IMR-90 (cell line): Measurements from ENCODE around the gene MAPK10. TPM values are rescaled to one million over a fixed set of nuclear protein-coding genes. Genes with fewer than 3 reads are reported as not detected.

ENCODE experiments used
- ATAC-seq: fragments of 200-7000 bp; cut with Tn5 transposase; 2 replicates; pipeline ENCODE4 v1.9.1; 2020; ENCODE audit warnings: low read depth, mild to moderate bottlenecking, moderate library complexity
- BruUV-seq: library from RNA; stranded (reverse); fragments of 400-500 nt; replicated peaks from 2 replicates; lab custom pipeline; 2021; lab: Mats Ljungman, UMichigan
- CTCF ChIA-PET: fragments of 300-600 bp; formaldehyde crosslinking; extraction: SDS; loops from one replicate; lab custom pipeline; 2021; ENCODE audit warnings: antibody characterized with exemption; lab: Yijun Ruan, JAX
- POLR2A ChIA-PET: fragments of 300-600 bp; sonication (Branson Sonifier 250); formaldehyde crosslinking; loops from one replicate; lab custom pipeline; 2022; ENCODE audit warnings: antibody characterized with exemption; ENCODE audit not compliant: unreplicated experiment; lab: Charles Lee
- DNase-seq: peaks from one replicate; pipeline ENCODE4 v3.0.0; 2013
- H2AFZ ChIP-seq: replicated peaks from 2 replicates; pipeline ENCODE3; 2013; ENCODE audit warnings: low read length, mild to moderate bottlenecking; ENCODE audit not compliant: poor library complexity
- H2AK5ac ChIP-seq: 2 replicates; pipeline ENCODE4 v1.6.1; 2013; ENCODE audit warnings: low read depth, low read length, inconsistent platforms
- H2AK9ac ChIP-seq: replicated peaks from 2 replicates; pipeline ENCODE3; 2013; ENCODE audit warnings: mild to moderate bottlenecking, low read depth, low read length, moderate library complexity; ENCODE audit not compliant: poor library complexity
- H2BK120ac ChIP-seq: 2 replicates; pipeline ENCODE4 v1.6.1; 2013; ENCODE audit warnings: low read depth, low read length, inconsistent platforms
- H2BK15ac ChIP-seq: 3 replicates; pipeline ENCODE4 v1.6.1; 2013; ENCODE audit warnings: low read depth, low read length, inconsistent platforms
- H2BK20ac ChIP-seq: 2 replicates; pipeline ENCODE4 v1.6.1; 2013; ENCODE audit warnings: low read depth, mild to moderate bottlenecking, inconsistent platforms, low read length, moderate library complexity
- H2BK5ac ChIP-seq: 2 replicates; pipeline ENCODE4 v1.6.1; 2013; ENCODE audit warnings: mild to moderate bottlenecking, low read depth, low read length, inconsistent platforms; ENCODE audit not compliant: poor library complexity, severe bottlenecking
- H3K14ac ChIP-seq: replicated peaks from 2 replicates; pipeline ENCODE4 v1.6.1; 2013; ENCODE audit warnings: low read depth, low read length, inconsistent platforms
- H3K18ac ChIP-seq: 2 replicates; pipeline ENCODE4 v1.6.1; 2013; ENCODE audit warnings: low read depth, low read length, control low read depth
- H3K23ac ChIP-seq: 2 replicates; pipeline ENCODE4 v1.6.1; 2013; ENCODE audit warnings: low read depth, low read length, inconsistent platforms
- H3K27ac ChIP-seq: 2 replicates; pipeline ENCODE4 v1.5.1; 2013; ENCODE audit warnings: mild to moderate bottlenecking, control low read depth, low read length; ENCODE audit not compliant: insufficient read depth
- H3K27me3 ChIP-seq: 2 replicates; pipeline ENCODE4 v1.6.1; 2013; ENCODE audit warnings: low read length; ENCODE audit not compliant: control insufficient read depth, insufficient read depth
- H3K36me3 ChIP-seq: 2 replicates; pipeline ENCODE4 v1.6.1; 2013; ENCODE audit warnings: low read length, mixed read lengths; ENCODE audit not compliant: control insufficient read depth, insufficient read depth
- H3K4ac ChIP-seq: 2 replicates; pipeline ENCODE4 v1.6.1; 2013; ENCODE audit warnings: low read depth, low read length, inconsistent platforms
- H3K4me1 ChIP-seq: 2 replicates; pipeline ENCODE4 v1.6.1; 2013; ENCODE audit warnings: low read length, mixed read lengths; ENCODE audit not compliant: control insufficient read depth, insufficient read depth
- H3K4me2 ChIP-seq: 2 replicates; pipeline ENCODE4 v1.6.1; 2013; ENCODE audit warnings: low read depth, mild to moderate bottlenecking, control low read depth, low read length, moderate library complexity
- H3K4me3 ChIP-seq: 2 replicates; pipeline ENCODE4 v1.5.1; 2013; ENCODE audit warnings: low read depth, mild to moderate bottlenecking, control low read depth, low read length, moderate library complexity; ENCODE audit not compliant: insufficient read depth
- H3K56ac ChIP-seq: 2 replicates; pipeline ENCODE4 v1.6.1; 2013; ENCODE audit warnings: low read length, inconsistent platforms; ENCODE audit not compliant: insufficient read depth; ENCODE audit errors: extremely low read depth
- H3K79me1 ChIP-seq, 2 experiments: 2 replicates each; pipeline ENCODE4 v1.6.1; 2013; ENCODE audit warnings: low read length in 2 of 2, inconsistent platforms in 1 of 2, low read depth in 1 of 2
- H3K9ac ChIP-seq: 2 replicates; pipeline ENCODE4 v1.6.1; 2013; ENCODE audit warnings: low read depth, low read length, control low read depth
- H3K9me1 ChIP-seq: 2 replicates; pipeline ENCODE4 v1.6.1; 2013; ENCODE audit warnings: low read length, inconsistent platforms; ENCODE audit not compliant: insufficient read depth
- H3K9me3 ChIP-seq: 2 replicates; pipeline ENCODE4 v1.6.1; 2013; ENCODE audit warnings: low read length; ENCODE audit not compliant: control insufficient read depth, insufficient read depth
- H4K20me1 ChIP-seq: 2 replicates; pipeline ENCODE4 v1.6.1; 2013; ENCODE audit warnings: low read length, inconsistent platforms; ENCODE audit not compliant: insufficient read depth
- H4K5ac ChIP-seq: 2 replicates; pipeline ENCODE4 v1.6.1; 2013; ENCODE audit warnings: mild to moderate bottlenecking, low read depth, low read length, control low read depth
- H4K8ac ChIP-seq, 2 experiments: 2 replicates each; pipeline ENCODE4 v1.6.1; 2013; ENCODE audit warnings: low read depth in 2 of 2, low read length in 2 of 2, control low read depth in 1 of 2, inconsistent platforms in 1 of 2
- H4K91ac ChIP-seq: 2 replicates; pipeline ENCODE4 v1.6.1; 2013; ENCODE audit warnings: low read depth, low read length, inconsistent platforms; ENCODE audit not compliant: insufficient read depth
- CEBPB ChIP-seq: IDR thresholded peaks from 2 replicates; pipeline ENCODE4 v1.6.1; 2012; ENCODE audit warnings: low read depth, low read length, improper control_type of control experiment
- CHD1 ChIP-seq: IDR thresholded peaks from 2 replicates; pipeline ENCODE4 v1.6.1; 2012; ENCODE audit warnings: low read depth, low read length, improper control_type of control experiment
- FOS ChIP-seq: fragments of 150-350 bp; IDR thresholded peaks from 2 replicates; pipeline ENCODE4 v1.6.1; 2016; ENCODE audit warnings: low read depth, low read length
- MAFK ChIP-seq: IDR thresholded peaks from 2 replicates; pipeline ENCODE4 v1.6.1; 2012; ENCODE audit warnings: low read depth, low read length, improper control_type of control experiment
- MAZ ChIP-seq: IDR thresholded peaks from 2 replicates; pipeline ENCODE4 v1.6.1; 2012; ENCODE audit warnings: low read depth, mild to moderate bottlenecking, low read length, improper control_type of control experiment, moderate library complexity, borderline replicate concordance
- MXI1 ChIP-seq: IDR thresholded peaks from 2 replicates; pipeline ENCODE4 v1.6.1; 2012; ENCODE audit warnings: low read depth, mild to moderate bottlenecking, low read length, moderate library complexity, borderline replicate concordance
- POLR2A ChIP-seq: IDR thresholded peaks from 2 replicates; pipeline ENCODE4 v1.6.1; 2012; ENCODE audit warnings: mild to moderate bottlenecking, low read depth, low read length
- RAD21 ChIP-seq: IDR thresholded peaks from 2 replicates; pipeline ENCODE4 v1.6.1; 2012; ENCODE audit warnings: low read length, improper control_type of control experiment
- RCOR1 ChIP-seq: IDR thresholded peaks from 2 replicates; pipeline ENCODE4 v1.6.1; 2012; ENCODE audit warnings: mild to moderate bottlenecking, low read length, improper control_type of control experiment; ENCODE audit not compliant: insufficient replicate concordance
- RFX5 ChIP-seq: IDR thresholded peaks from 2 replicates; pipeline ENCODE4 v1.8.0; 2012; ENCODE audit warnings: low read depth, mild to moderate bottlenecking, low read length, moderate library complexity
- USF2 ChIP-seq: fragments of 150-350 bp; IDR thresholded peaks from 2 replicates; pipeline ENCODE4 v1.6.1; 2017; ENCODE audit warnings: mild to moderate bottlenecking, antibody characterized with exemption, low read length, low read depth
- WGBS, 2 experiments: methylation state at CpG; one replicate each; pipeline versions ENCODE4 v1.1.5 to v1.1.7; 2013; ENCODE audit warnings: missing lambda C conversion rate in 2 of 2; ENCODE audit not compliant: insufficient read length in 1 of 2; ENCODE audit errors: extremely low coverage in 2 of 2; 5-methylcytosine and 5-hydroxymethylcytosine counted together
- dilution Hi-C: fragments of 300-500 bp; cut with HindIII; formaldehyde crosslinking; loops from one replicate; pipeline ENCODE4 v1.14.3; 2018; ENCODE audit warnings: low sequenced_read_pairs; ENCODE audit not compliant: unreplicated experiment
- in situ Hi-C: fragments of 300-500 bp; cut with MboI; formaldehyde crosslinking; loops from 3 replicates; pipeline ENCODE4 v1.14.3; 2019; ENCODE audit warnings: low sequenced_read_pairs, inconsistent platforms, mixed read lengths
- intact Hi-C: fragments of 100-400 bp; cut with micrococcal nuclease; formaldehyde crosslinking; loops from 2 replicates; pipeline ENCODE4 v1.10.0; 2022
- polyA plus RNA-seq, 3 experiments: library from polyadenylated mRNA; depleted of rRNA; stranded (reverse); fragments of >200 nt; gene quantifications; 2 replicates each; pipeline ENCODE4 v1.2.3, GENCODE V29; 2012; ENCODE audit warnings: low replicate concordance in 1 of 3
- total RNA-seq: library from RNA; depleted of rRNA; stranded (reverse); fragments of >200 nt; gene quantifications from 2 replicates; pipeline ENCODE4 v1.2.3, GENCODE V29; 2012
- TF ChIP-seq, protein P1 (sequence below): conservative IDR thresholded peaks from 2 replicates; pipeline ENCODE4 v1.5.1; 2012; ENCODE audit warnings: mild to moderate bottlenecking, low read depth, low read length, improper control_type of control experiment
- TF ChIP-seq, protein P2 (sequence below): fragments of 150-350 bp; IDR thresholded peaks from 2 replicates; pipeline ENCODE4 v1.6.1; 2016; ENCODE audit warnings: low read depth, mild to moderate bottlenecking, low read length, moderate library complexity, borderline replicate concordance

Gene MAPK10
- total and polyA plus RNA-seq, 2 of the 4 experiments (the other 2 are of a cell fraction): 2.8 to 6.5 TPM

- Histone ChIP-seq H3K9me1 (0 out of 2 replicates have a peak, but pooled peaks cover 3% of the 10 kb centered on the region), H3K4me1 (no peaks in the 10 kb centered on the region), H2AFZ (no peak overlapping the region), H2AK5ac (no peak overlapping the region), H3K27me3 (no peaks in the 10 kb centered on the region), H3K27ac (no peak overlapping the region), H3K14ac (no peak overlapping the region), H2BK20ac (no peak overlapping the region), H2BK5ac (no peak overlapping the region), H3K9me3 (no peaks in the 10 kb centered on the region), H3K4me2 (no peak overlapping the region), H3K4me3 (no peak overlapping the region), H3K56ac (no peak overlapping the region), H3K9ac (no peak overlapping the region), H4K5ac (no peak overlapping the region), H2BK15ac (no peak overlapping the region), H3K36me3 (no peaks in the 10 kb centered on the region), H3K23ac (no peak overlapping the region), H3K4ac (no peak overlapping the region), H2AK9ac (no peak overlapping the region), H4K8ac (no peak overlapping the region), H3K79me1 (no peaks in the 10 kb centered on the region), H2BK120ac (no peak overlapping the region), H3K18ac (no peak overlapping the region), H4K91ac (no peak overlapping the region), H4K20me1 (no peaks in the 10 kb centered on the region)
- POLR2A ChIA-PET: no interaction called here
- no peak for ATAC-seq
- no CpG with 5 or more reads among the region's 1 CpG for WGBS, 2 experiments
- intact Hi-C loops: no loop called here
- dilution Hi-C loops: no loop called here
- in situ Hi-C loops: no loop called here
- TF ChIP-seq RFX5: no peak
- TF ChIP-seq CEBPB: no peak
- no peak for TF ChIP-seq MXI1
- TF ChIP-seq USF2: no peak
- no peak for TF ChIP-seq FOS
- TF ChIP-seq RCOR1: no peak
- no peak for TF ChIP-seq RAD21
- no peak for TF ChIP-seq CHD1
- TF ChIP-seq, protein P1, sequence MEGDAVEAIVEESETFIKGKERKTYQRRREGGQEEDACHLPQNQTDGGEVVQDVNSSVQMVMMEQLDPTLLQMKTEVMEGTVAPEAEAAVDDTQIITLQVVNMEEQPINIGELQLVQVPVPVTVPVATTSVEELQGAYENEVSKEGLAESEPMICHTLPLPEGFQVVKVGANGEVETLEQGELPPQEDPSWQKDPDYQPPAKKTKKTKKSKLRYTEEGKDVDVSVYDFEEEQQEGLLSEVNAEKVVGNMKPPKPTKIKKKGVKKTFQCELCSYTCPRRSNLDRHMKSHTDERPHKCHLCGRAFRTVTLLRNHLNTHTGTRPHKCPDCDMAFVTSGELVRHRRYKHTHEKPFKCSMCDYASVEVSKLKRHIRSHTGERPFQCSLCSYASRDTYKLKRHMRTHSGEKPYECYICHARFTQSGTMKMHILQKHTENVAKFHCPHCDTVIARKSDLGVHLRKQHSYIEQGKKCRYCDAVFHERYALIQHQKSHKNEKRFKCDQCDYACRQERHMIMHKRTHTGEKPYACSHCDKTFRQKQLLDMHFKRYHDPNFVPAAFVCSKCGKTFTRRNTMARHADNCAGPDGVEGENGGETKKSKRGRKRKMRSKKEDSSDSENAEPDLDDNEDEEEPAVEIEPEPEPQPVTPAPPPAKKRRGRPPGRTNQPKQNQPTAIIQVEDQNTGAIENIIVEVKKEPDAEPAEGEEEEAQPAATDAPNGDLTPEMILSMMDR: no peak
- TF ChIP-seq MAFK: no peak
- no peak for TF ChIP-seq POLR2A
- TF ChIP-seq MAZ: no peak
- TF ChIP-seq, protein P2, sequence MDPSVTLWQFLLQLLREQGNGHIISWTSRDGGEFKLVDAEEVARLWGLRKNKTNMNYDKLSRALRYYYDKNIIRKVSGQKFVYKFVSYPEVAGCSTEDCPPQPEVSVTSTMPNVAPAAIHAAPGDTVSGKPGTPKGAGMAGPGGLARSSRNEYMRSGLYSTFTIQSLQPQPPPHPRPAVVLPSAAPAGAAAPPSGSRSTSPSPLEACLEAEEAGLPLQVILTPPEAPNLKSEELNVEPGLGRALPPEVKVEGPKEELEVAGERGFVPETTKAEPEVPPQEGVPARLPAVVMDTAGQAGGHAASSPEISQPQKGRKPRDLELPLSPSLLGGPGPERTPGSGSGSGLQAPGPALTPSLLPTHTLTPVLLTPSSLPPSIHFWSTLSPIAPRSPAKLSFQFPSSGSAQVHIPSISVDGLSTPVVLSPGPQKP: no peak
- CTCF ChIA-PET: no interaction called here
- no TSS peak for BruUV-seq
- DNase-seq: no peak
Observed at GRCh38 chr4:86261636-86262035, 98.2 kb downstream of the MAPK10 start.
